ENCODE results near the gene HPCAL1.

GRCh38 chr2:10330700-10331026, 28.0 kb downstream of the HPCAL1 start:
- TF ChIP-seq CTCF (conservative IDR thresholded peaks at IDR 0.05; ENCODE audit: low read depth in 2 of 2) (no peak), POLR2AphosphoS5 (IDR thresholded peaks at IDR 0.05; ENCODE audit: low read depth) (no peak), JUNB (IDR thresholded peaks at IDR 0.05; ENCODE audit: unreplicated experiment) (no peak), EZH2phosphoT487 (IDR thresholded peaks at IDR 0.05; ENCODE audit: unreplicated experiment) (no peak), NANOG (IDR thresholded peaks at IDR 0.05; ENCODE audit: borderline replicate concordance) (no peak)

Data from GM23338 (cell line).